ENCODE data around the gene PCDH10. TPM values are rescaled to one million over a fixed set of nuclear protein-coding genes. Genes with fewer than 3 reads are reported as not detected.

Gene PCDH10
- total and polyA plus RNA-seq, 5 donors from 2014 or later, result not detected

DNA sequence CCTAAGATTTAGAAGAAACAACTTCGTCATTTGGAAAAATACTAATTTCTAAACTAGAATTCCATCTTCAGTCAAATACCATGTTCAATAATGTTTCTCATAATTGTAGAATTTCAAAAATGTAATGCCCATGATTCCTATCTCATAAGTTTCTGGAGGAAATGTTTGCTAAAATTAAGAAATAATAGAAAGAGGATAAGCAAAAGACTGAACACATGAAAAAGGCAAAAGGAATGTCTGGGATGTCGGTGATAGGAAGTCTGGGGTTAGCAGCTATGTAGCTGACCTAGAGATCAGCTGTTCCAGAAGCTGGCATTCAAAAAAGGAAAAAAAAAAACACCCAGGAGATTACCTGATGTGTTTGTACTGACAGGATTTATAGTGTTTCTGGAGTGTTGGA lies 18.9 kb upstream of the PCDH10 start:
- DNase-seq (no peak), ATAC-seq (ENCODE audit: low read depth in 2 of 2) (no peak)
- no peaks in the 10 kb centered on the region for H3K36me3 Mint-ChIP-seq
- no peak overlapping the region for H3K27ac Mint-ChIP-seq
- H3K4me3 Mint-ChIP-seq, result no peak overlapping the region
- Histone ChIP-seq H3K4me1 (ENCODE audit: control insufficient read depth, insufficient read depth, low read length, poor library complexity, severe bottlenecking) (no peaks in the 10 kb centered on the region), H3K9me3 (ENCODE audit: control insufficient read depth in 2 of 2, low read length in 2 of 2) (no peaks in the 10 kb centered on the region), H3K27ac (ENCODE audit: insufficient read depth, low read length, poor library complexity, severe bottlenecking) (no peak overlapping the region), H3K27me3 (ENCODE audit: control insufficient read depth, insufficient read depth, low read length) (no peaks in the 10 kb centered on the region), H3K36me3 (ENCODE audit: control insufficient read depth, insufficient read depth, low read length) (no peaks in the 10 kb centered on the region), H3K4me3 (ENCODE audit: low read depth, low read length) (no peak overlapping the region)
- H3K9me3 Mint-ChIP-seq, result peaks cover 0 to 18% (median 7%) of the 10 kb centered on the region in 7 donors
- H3K27me3 Mint-ChIP-seq, result no peaks in the 10 kb centered on the region
- H3K4me1 Mint-ChIP-seq, result no peaks in the 10 kb centered on the region

GRCh38 chr4:133131829-133132460 lies 17.1 kb upstream of the PCDH10 start:
- Histone ChIP-seq H3K27ac (ENCODE audit: insufficient read depth, low read length, poor library complexity, severe bottlenecking) (no peak overlapping the region), H3K36me3 (ENCODE audit: control insufficient read depth, insufficient read depth, low read length) (no peaks in the 10 kb centered on the region), H3K27me3 (ENCODE audit: control insufficient read depth, insufficient read depth, low read length) (no peaks in the 10 kb centered on the region), H3K4me3 (ENCODE audit: low read depth, low read length) (no peak overlapping the region), H3K4me1 (ENCODE audit: control insufficient read depth, insufficient read depth, low read length, poor library complexity, severe bottlenecking) (no peaks in the 10 kb centered on the region), H3K9me3 (ENCODE audit: control insufficient read depth in 2 of 2, low read length in 2 of 2) (no peaks in the 10 kb centered on the region)
- H3K4me1 Mint-ChIP-seq, result no peaks in the 10 kb centered on the region
- H3K9me3 Mint-ChIP-seq, result peaks cover 0 to 10% (median 5%) of the 10 kb centered on the region in 7 donors
- H3K27ac Mint-ChIP-seq, result no peak overlapping the region
- no peaks in the 10 kb centered on the region for H3K27me3 Mint-ChIP-seq
- no peak for ATAC-seq (ENCODE audit: low read depth in 2 of 2)
- no peaks in the 10 kb centered on the region for H3K36me3 Mint-ChIP-seq
- no peak for DNase-seq
- no peak overlapping the region for H3K4me3 Mint-ChIP-seq

DNA sequence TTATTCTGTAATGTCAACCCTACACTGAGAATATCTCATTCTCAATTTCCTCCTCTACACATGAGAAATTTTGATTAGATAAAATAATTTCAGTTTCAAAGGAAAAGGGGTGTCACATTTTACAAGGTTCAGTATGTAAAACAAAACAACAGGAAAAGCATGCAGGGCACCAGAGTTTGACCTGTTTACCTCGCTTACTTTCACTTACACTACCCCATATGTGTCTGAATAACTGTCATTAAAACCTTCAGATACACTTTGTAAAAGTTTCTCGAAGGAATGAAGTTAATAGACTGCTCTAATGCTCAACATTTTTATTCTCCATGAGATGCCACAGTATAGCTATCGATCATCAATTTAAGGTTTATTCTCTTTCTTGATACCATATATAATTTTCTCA lies 12.3 kb upstream of the PCDH10 start:
- H3K36me3 Mint-ChIP-seq, result no peaks in the 10 kb centered on the region
- Histone ChIP-seq H3K36me3 (ENCODE audit: control insufficient read depth, insufficient read depth, low read length) (no peaks in the 10 kb centered on the region), H3K27me3 (ENCODE audit: control insufficient read depth, insufficient read depth, low read length) (no peaks in the 10 kb centered on the region), H3K9me3 (ENCODE audit: control insufficient read depth in 2 of 2, low read length in 2 of 2) (no peaks in the 10 kb centered on the region), H3K4me3 (ENCODE audit: low read depth, low read length) (no peak overlapping the region), H3K27ac (ENCODE audit: insufficient read depth, low read length, poor library complexity, severe bottlenecking) (no peak overlapping the region), H3K4me1 (ENCODE audit: control insufficient read depth, insufficient read depth, low read length, poor library complexity, severe bottlenecking) (no peaks in the 10 kb centered on the region)
- H3K27ac Mint-ChIP-seq, result no peak overlapping the region
- peaks cover 0 to 6% (median 3%) of the 10 kb centered on the region in 7 donors for H3K9me3 Mint-ChIP-seq
- DNase-seq (no peak), ATAC-seq (ENCODE audit: low read depth in 2 of 2) (no peak)
- no peaks in the 10 kb centered on the region for H3K27me3 Mint-ChIP-seq
- H3K4me1 Mint-ChIP-seq, result no peaks in the 10 kb centered on the region
- H3K4me3 Mint-ChIP-seq, result no peak overlapping the region

GRCh38 chr4:133137571-133137970 lies 11.5 kb upstream of the PCDH10 start:
- Mint-ChIP-seq H3K9me3 (peaks cover 0 to 6% (median 3%) of the 10 kb centered on the region in 7 donors), H3K36me3 (no peaks in the 10 kb centered on the region), H3K27me3 (no peaks in the 10 kb centered on the region), H3K4me1 (no peaks in the 10 kb centered on the region), H3K27ac (no peak overlapping the region), H3K4me3 (no peak overlapping the region)
- no peaks in the 10 kb centered on the region for H3K9me3 ChIP-seq (ENCODE audit: control insufficient read depth in 2 of 2, low read length in 2 of 2)
- H3K27me3 ChIP-seq (ENCODE audit: control insufficient read depth, insufficient read depth, low read length), result no peaks in the 10 kb centered on the region
- H3K4me3 ChIP-seq (ENCODE audit: low read depth, low read length), result no peak overlapping the region
- H3K4me1 ChIP-seq (ENCODE audit: control insufficient read depth, insufficient read depth, low read length, poor library complexity, severe bottlenecking), result no peaks in the 10 kb centered on the region
- no peaks in the 10 kb centered on the region for H3K36me3 ChIP-seq (ENCODE audit: control insufficient read depth, insufficient read depth, low read length)
- DNase-seq, result no peak
- H3K27ac ChIP-seq (ENCODE audit: insufficient read depth, low read length, poor library complexity, severe bottlenecking), result no peak overlapping the region
- ATAC-seq (ENCODE audit: low read depth in 2 of 2), result no peak

DNA sequence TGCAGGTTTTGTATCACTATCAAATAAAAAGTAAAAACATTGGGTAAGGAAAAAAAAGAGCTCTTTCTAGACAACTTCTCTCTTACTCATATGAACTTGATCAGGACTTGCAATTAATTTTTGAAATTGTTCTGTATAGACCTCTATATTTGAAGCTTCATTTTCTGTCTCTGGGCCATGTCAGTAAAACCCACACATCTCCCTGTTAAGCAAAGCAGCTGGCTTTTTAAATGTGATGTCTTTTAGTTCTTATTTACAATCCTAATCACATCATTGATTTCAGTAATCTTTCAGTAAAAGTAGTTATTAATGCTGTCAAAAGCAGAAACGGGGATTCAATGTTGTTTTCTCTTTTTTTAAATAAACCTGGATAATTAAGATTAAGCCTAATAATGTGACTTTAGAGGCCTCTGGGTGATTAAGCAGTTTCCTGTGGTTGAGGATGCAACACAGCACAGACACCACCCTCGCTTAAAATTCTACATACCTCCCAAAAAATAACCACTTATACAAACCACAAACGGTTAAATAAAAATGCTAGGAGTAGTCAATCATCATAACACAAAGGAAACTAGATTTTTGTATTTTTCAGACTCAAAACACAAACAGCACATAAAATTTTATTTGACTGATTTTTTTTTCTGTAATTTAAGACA lies 5.2 kb upstream of the PCDH10 start:
- H3K4me1 ChIP-seq (ENCODE audit: control insufficient read depth, insufficient read depth, low read length, poor library complexity, severe bottlenecking), result no peaks in the 10 kb centered on the region
- H3K9me3 Mint-ChIP-seq, result peaks cover 0 to 5% (median 3%) of the 10 kb centered on the region in 7 donors
- ATAC-seq (ENCODE audit: low read depth in 2 of 2) (no peak), DNase-seq (no peak)
- H3K27ac Mint-ChIP-seq, result no peak overlapping the region
- H3K36me3 ChIP-seq (ENCODE audit: control insufficient read depth, insufficient read depth, low read length), result no peaks in the 10 kb centered on the region
- no peaks in the 10 kb centered on the region for H3K9me3 ChIP-seq (ENCODE audit: control insufficient read depth in 2 of 2, low read length in 2 of 2)
- peaks cover 4% of the 10 kb centered on the region for H3K36me3 Mint-ChIP-seq
- H3K4me3 ChIP-seq (ENCODE audit: low read depth, low read length), result no peak overlapping the region
- peaks cover 3% of the 10 kb centered on the region for H3K27me3 ChIP-seq (ENCODE audit: control insufficient read depth, insufficient read depth, low read length)
- peaks cover 0 to 2% (median 0%) of the 10 kb centered on the region in 4 donors for H3K4me1 Mint-ChIP-seq
- peaks cover 21% of the 10 kb centered on the region for H3K27me3 Mint-ChIP-seq
- no peak overlapping the region for H3K27ac ChIP-seq (ENCODE audit: insufficient read depth, low read length, poor library complexity, severe bottlenecking)
- H3K4me3 Mint-ChIP-seq, result no peak overlapping the region

DNA sequence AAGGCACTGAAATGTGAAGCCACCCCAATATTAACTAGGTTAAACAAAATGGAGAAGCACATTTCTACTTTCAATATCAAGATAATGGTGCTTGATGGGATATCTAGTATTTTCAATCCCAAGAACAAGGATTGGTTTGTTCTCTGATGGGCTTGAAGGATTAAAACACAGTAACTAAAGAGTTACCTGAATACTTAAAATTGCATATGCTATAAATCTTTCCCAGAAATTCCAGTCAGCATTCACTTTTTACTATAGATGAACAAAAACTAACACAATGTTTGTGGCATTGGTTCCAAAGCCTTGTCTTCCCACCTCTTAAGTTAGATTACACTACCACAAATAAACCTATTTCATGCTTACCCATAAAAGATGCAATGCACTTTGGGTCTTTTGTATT lies 3.9 kb upstream of the PCDH10 start:
- Histone ChIP-seq H3K4me3 (ENCODE audit: low read depth, low read length) (no peak overlapping the region), H3K27me3 (ENCODE audit: control insufficient read depth, insufficient read depth, low read length) (peaks cover 9% of the 10 kb centered on the region), H3K9me3 (ENCODE audit: control insufficient read depth in 2 of 2, low read length in 2 of 2) (no peaks in the 10 kb centered on the region), H3K27ac (ENCODE audit: insufficient read depth, low read length, poor library complexity, severe bottlenecking) (no peak overlapping the region), H3K36me3 (ENCODE audit: control insufficient read depth, insufficient read depth, low read length) (no peaks in the 10 kb centered on the region), H3K4me1 (ENCODE audit: control insufficient read depth, insufficient read depth, low read length, poor library complexity, severe bottlenecking) (no peaks in the 10 kb centered on the region)
- Mint-ChIP-seq H3K27ac (no peak overlapping the region), H3K9me3 (peaks cover 0 to 10% (median 2%) of the 10 kb centered on the region in 7 donors), H3K27me3 (peaks cover 33% of the 10 kb centered on the region), H3K4me3 (no peak overlapping the region), H3K36me3 (peaks cover 4% of the 10 kb centered on the region), H3K4me1 (peaks cover 0 to 5% (median 0%) of the 10 kb centered on the region in 4 donors)
- ATAC-seq (ENCODE audit: low read depth in 2 of 2) (no peak), DNase-seq (no peak)

DNA sequence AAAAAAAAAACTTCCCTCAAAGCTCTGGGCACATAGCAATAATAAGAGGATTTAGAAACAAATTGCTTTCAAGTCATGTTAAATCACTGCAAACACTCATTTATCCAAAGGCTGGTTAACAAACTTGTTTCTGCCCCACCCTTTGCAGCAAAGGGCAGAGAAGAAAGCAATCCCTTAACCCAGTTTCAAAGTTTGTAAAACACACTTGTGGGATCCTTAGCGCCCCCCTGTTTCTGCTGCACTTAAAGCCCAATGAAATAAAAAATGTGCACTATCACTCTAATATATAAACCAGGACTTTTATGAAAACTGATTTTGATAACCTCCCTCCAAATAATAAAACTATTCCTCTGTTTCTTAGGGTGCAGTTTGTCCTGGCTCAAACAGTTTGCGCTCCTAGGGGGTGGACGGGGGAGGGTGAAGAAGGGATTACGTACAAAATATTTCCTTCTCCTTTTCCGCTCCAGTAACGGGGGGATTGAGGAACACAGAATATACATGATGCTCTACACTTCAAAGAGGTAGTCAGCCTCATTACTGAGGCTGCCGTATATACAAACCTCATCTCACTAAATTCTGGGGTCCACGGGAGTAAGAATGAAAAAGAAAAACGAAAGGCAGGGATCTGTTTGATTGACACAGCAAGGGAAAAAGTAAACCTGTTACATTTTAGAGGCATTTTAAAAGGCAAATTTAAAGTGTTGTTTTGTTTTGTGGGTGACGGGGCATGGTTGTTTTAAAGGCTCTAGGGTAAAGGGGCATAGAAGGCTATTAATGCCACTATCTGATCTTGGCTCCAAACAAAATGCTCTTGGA lies 3.1 kb upstream of the PCDH10 start:
- Mint-ChIP-seq H3K36me3 (peaks cover 4% of the 10 kb centered on the region), H3K27ac (no peak overlapping the region), H3K4me1 (peaks cover 0 to 5% (median 0%) of the 10 kb centered on the region in 4 donors), H3K4me3 (no peak overlapping the region), H3K9me3 (peaks cover 0 to 10% (median 3%) of the 10 kb centered on the region in 7 donors), H3K27me3 (peaks cover 40% of the 10 kb centered on the region)
- Histone ChIP-seq H3K36me3 (ENCODE audit: control insufficient read depth, insufficient read depth, low read length) (no peaks in the 10 kb centered on the region), H3K27ac (ENCODE audit: insufficient read depth, low read length, poor library complexity, severe bottlenecking) (no peak overlapping the region), H3K4me3 (ENCODE audit: low read depth, low read length) (no peak overlapping the region), H3K27me3 (ENCODE audit: control insufficient read depth, insufficient read depth, low read length) (peaks cover 11% of the 10 kb centered on the region), H3K9me3 (ENCODE audit: control insufficient read depth in 2 of 2, low read length in 2 of 2) (no peaks in the 10 kb centered on the region), H3K4me1 (ENCODE audit: control insufficient read depth, insufficient read depth, low read length, poor library complexity, severe bottlenecking) (no peaks in the 10 kb centered on the region)
- DNase-seq, result no peak
- ATAC-seq (ENCODE audit: low read depth in 2 of 2), result no peak
